ENCODE measurements around the gene PCF11.

GRCh38 chr11:83125577-83125976 is 31.4 kb upstream of the PCF11 start:
- TF ChIP-seq CTCF (IDR thresholded peaks at IDR 0.05) (no peak), POLR2A (IDR thresholded peaks at IDR 0.05) (no peak)

Measured in uterus (tissue), 2 donors.